ENCODE data around the gene POLD4. TPM values are rescaled to one million over a fixed set of nuclear protein-coding genes. Genes with fewer than 3 reads are reported as not detected.

Gene POLD4
- total RNA-seq, 1 donor from 2014 or later = 39.9 TPM

DNA sequence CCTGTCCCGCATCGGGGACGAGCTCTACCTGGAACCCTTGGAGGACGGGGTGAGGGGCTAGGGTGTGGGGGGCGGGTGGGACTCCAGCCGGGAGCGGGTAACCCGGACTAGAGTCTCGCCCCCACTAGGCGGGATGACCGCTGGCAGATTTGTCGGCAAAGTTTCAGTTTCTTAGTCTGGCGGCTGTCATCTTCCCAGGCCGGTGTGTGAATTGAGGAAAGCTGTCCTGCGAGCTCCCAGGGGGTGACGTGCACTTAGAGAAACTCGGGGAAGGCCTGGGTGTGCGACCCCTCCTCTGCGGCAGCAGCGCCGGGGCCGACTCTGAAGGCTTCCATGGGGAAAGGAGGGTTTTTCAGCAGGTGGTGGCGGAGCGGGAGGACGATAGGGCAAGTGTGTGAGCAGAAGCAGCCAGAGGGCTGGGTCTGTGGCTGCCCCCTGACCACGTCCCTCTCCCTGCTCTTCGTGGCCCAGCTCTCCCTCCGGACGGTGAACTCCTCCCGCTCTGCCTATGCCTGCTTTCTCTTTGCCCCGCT lies 38.9 kb upstream of the POLD4 start:
- DNase-seq (no peak), ATAC-seq (ENCODE audit: poor library complexity) (no peak)
- intact Hi-C loops (cut with DNase I) = loop anchor here (5.0 kb wide), 1 partner anchor 115 kb away; the partner anchor contains the start of genes CDK2AP2 and PITPNM1

DNA sequence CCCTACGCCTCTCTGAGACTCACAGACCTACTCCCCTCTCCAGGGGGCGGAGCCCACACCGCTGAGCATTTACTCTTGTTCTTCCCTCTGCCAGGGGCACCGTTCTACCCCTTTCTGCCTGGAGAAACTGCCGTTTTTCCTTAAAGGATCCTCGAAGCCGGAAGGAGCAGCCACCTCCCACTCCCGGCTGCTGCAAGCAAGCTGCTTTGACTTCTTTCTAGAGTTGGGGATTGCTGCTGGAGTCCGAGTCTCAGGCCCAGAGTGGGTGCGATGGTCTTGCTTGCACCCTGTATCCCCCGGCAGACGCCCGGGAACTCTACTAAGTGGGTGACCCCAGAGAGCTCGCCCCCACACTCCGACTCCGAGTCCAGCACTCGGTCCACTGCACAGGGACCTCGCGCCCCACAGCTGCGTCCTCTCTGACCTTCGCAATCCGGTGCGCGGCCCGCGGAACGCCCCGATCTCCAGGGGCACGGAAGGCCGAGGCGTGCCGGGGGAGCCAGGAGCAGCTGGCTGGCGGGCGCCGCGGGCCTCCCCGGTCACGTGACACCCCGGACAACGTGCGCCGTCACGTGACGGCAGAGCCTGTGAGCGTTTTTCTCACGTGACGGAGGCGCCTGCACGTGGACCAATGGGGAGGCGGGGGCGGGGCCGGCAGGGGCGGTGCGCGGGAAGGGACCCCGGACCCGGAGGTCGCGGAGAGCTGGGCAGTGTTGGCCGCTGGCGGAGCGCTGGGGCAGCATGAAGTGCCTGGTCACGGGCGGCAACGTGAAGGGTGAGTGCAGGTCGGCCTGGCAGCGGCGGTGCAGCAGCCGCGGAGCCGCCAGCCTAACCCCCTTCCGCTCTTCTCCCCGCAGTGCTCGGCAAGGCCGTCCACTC lies 38.2 kb upstream of the POLD4 start, which contains the start of gene RAD9A:
RAD9A (plus strand) TSS at position 683 of the 879 bp plus-strand sequence; CDS start at position 742, 59 bp downstream.
- ATAC-seq (ENCODE audit: poor library complexity) = peak; percentile 93
- intact Hi-C loops (cut with DNase I) = loop anchor here (5.0 kb wide), 1 partner anchor 116 kb away; the partner anchor contains the start of genes CDK2AP2 and PITPNM1
- peak; percentile 98 for DNase-seq

DNA sequence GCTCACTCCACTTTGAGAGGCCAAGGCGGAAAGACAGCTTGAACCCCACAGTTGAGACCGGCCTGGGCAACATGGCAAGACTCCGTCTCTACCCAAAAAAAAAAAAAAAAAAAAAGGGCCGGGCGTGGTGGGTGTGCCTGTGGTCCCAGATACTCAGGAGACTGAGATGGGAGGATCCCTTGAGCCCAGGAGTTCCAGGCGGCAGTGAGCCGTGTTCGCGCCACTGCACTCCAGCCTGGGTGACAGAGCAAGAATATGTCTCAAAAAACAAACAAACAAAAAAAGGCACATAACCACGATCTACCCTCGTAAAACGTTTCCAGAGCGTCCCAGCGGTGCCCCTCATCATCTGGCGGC lies 37.6 kb upstream of the POLD4 start:
- DNase-seq = no peak
- intact Hi-C loops (cut with DNase I) = loop anchor here (5.0 kb wide), 1 partner anchor 116 kb away; the partner anchor contains the start of genes CDK2AP2 and PITPNM1
- ATAC-seq (ENCODE audit: poor library complexity) = no peak

DNA sequence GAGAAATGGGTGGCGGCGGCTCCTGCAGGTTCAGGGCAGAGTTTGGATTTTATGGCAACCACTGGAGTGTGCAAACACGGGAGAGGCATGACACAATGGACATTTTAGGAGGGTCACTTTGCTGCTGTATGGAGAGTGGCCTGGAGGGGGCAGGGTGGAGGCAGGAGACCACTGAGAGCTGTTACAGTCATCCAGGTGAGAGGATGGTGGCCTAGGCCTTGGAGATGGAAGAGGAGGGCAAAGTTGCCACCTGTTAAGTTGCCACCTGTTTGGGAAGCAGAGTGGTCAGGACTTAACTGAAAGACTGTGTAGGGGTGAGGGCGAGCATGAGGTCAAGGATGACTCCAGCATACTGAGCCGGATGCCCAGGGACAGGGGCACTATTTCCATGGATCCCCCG lies 36.1 kb upstream of the POLD4 start:
- DNase-seq (peak; percentile 61), ATAC-seq (ENCODE audit: poor library complexity) (peak; percentile 21)
- intact Hi-C loops (cut with DNase I) = no loop called here

DNA sequence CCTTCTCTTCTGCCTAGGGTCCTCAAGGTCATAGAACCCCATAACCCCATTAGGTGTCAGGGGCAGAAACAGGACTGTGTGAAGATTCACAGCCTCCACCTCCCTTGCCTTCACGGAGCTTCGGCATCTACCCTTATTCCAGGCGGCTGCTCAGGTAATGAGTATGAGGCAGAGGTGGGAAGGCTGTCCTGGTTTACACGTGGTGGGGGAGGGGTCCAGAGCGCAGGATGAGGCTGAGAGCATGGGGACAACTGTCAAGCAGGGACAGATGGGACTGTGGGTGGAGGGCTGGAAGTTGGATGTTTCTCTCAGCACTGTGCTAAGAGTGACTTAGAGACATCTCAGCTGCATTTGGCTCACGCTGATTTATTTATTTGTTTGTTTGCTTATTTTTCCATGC lies 34.2 kb upstream of the POLD4 start:
- ATAC-seq (ENCODE audit: poor library complexity) (no peak), DNase-seq (no peak)
- intact Hi-C loops (cut with DNase I) = no loop called here

DNA sequence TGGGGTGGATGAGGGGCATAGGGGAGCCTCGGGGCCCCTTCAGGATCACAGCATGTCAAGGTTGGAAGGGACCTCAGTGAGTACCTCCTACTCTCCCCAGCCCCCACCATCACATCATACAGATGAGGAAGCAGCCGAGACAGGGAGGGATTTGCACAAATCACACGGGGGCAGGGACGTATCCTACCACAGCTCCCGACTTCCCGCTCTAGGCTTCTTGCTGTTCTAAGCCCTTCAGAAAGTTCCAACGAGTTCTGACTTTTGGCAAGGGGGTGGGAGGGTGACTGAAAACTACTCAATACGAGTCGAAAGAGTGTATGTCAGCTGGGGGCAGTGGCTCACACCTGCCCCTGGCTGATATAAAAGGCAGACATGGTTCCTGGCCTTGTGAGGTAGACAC lies 33.7 kb upstream of the POLD4 start:
- intact Hi-C loops (cut with DNase I) = no loop called here
- DNase-seq (no peak), ATAC-seq (ENCODE audit: poor library complexity) (no peak)

DNA sequence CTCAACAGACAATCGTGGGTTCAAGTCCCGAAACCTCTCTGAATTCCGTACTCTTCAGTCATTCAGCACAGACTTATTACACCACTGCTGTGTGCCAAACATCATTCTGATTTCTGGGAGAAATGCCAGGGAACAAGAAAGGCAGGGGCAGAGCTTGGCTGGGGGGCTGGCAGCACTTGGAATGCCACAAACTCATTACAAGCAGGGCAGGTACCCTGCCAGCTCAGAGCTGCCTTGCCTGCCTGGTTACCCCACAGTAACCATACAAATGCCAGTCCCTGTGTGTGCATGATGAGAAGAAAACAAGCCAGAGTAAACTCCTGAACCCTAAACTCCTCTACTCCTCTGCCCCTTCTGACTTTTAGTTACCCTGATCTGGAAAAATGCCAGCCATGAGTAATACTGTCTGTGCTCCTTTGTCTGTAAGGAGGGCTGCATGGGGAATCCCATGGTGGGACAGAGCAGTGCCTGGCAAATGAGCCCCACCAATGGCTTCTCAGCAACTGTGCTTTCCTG lies 31.6 kb upstream of the POLD4 start:
- DNase-seq = no peak
- ATAC-seq (ENCODE audit: poor library complexity) = peak; percentile 13
- intact Hi-C loops (cut with DNase I) = loop anchor here (5.0 kb wide), 1 partner anchor 38 kb away; no protein-coding TSS in a partner anchor

DNA sequence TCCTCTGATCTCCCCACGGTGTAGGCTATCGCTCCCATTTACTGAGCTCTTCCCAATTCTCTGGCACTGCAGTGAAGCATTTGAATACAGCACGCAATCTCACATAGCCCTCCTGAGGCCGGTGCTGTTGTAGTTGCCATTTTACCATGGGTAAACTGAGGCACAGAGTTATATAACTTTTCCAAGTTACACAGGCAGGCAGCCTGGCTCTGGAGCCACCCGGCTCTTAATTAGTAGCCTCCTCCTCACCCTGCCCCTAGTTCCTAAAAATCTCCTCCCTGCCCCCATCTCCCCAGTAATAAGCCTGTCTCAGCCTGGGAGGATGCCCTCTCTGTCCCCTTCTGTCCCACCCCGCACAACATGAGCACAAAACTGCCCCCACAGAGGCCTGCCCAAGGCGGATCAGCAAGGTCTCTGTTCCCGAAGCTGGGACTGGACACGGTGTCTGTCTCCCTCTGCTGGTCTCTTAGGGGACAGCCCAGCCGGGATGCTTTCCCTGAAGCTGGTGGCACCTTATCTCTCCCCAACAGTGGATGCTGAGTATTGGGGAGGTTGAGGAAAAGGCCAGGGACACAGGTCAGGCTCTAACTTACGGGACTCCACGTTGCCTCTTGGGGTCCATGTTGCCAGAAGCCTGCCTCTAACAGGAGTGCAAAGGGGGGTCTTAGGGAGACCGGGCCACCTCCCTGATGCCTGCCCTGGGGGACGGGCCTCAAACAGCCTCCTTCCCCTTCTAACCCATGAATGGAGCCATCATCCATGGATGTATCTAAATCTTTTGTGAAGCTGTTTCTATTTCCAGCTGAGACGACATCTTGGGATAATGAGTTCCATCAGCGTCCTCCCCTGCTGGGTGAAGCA lies 29.2 kb upstream of the POLD4 start:
- peak; percentile 88 for DNase-seq
- intact Hi-C loops (cut with DNase I) = loop anchor here (2.0 to 5.0 kb wide), 2 partner anchors 26 to 35 kb away; no protein-coding TSS in a partner anchor
- peak; percentile 89 for ATAC-seq (ENCODE audit: poor library complexity)

DNA sequence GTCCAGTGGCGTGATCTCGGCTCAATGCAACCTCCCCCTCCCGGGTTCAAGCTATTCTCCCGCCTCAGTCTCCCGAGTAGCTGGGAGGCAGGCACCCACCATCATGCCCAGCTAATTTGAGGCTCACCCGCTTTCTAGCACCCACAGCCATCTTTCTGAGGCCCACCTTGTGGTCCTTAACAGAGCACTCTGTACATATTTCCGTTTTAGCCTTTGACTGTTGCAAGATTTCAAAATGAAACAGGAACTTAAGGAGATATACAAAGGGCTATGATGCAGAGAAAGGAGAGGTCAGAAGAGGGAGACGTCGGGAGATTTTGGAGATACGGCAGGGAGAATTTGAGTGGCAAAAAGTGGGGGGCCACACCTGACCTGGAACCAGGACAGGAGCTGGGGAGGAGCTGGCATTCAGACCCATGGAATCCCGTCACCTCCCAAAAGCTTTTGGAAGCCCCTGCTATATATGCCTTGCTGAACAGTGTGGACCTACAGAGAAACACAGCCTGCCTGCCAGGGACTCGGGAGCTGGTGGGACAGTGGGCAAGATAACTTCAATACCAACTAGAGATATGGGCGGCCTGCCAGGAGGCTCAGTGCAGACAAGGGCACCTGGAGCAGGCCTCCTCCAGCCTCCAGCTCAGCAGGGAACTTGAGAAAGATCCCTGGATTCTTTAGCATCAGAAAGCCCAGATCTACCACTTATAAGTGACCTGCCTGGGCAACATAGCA lies 28.1 kb upstream of the POLD4 start:
- DNase-seq (no peak), ATAC-seq (ENCODE audit: poor library complexity) (no peak)
- intact Hi-C loops (cut with DNase I) = loop anchor here (5.0 kb wide), 1 partner anchor 34 kb away; no protein-coding TSS in a partner anchor

DNA sequence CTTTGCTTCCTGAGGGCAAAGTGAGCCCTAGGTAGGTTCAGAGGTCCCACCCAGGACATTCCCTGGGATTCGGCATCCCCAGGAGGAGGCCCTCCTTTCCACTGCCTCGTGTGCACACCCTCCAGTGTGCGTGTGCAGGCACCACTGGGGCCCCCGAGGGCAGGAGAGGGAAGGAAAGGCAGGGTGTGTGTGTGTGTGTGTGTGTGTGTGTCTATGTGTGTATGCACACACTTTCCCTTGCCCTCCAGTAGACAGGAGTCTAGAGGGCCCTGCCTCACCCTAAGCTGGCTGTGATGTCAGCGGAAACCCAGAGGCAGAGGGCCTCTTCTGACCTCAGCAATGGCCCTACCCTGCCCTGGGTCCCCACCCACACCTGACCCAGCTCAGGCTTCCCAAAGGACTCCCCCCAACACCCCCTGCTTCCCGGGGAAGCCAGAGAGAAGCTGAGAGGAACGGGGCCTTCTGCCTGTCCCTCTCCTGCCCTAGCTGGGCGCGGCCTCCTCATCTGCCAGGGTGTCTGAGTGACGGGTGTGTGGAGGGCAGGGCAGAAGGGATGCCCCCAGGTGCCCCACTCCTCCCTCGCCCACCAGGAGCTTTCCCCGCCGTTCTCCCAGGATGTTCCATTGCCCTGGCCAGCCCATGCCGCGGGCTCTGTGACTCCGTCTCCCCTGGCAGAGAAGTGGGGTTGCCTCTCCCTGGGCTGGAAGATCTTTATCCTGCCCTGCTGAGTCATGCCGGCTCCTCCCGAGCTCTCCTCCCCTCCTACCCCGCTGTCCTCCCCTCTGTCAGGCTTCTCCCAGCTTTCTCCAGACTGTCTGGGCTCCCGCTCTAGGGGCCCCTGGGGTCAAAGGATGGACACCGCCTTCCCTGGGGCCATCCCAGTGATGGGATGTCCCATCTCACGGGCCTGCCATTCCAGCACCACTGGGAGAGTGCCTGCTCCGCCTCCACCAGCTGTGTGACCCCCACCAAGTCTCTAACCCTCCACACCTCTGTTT lies 26.0 kb upstream of the POLD4 start:
- intact Hi-C loops (cut with DNase I) = loop anchor here (5.0 kb wide), 1 partner anchor 32 kb away; no protein-coding TSS in a partner anchor
- ATAC-seq (ENCODE audit: poor library complexity) (no peak), DNase-seq (no peak)

DNA sequence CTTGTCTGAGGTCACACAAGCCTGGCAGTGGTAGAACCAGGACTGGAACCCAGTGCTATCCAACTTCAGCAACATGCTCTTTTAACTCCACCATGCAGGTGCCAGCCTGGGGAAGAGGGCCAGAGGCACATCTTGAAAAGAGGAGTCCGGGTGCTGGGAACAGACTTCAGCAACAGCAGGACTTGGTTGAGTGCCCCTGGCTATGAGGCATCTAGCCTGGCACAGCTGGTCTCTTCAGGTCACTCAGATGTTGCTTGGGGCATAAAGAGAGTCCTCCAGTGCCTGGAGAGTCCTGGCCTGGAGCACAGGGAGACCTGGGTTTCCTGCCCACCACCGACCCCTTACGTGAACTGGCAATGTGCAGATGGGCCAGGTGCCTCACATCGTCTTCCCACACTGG lies 25.2 kb upstream of the POLD4 start:
- ATAC-seq (ENCODE audit: poor library complexity) (no peak), DNase-seq (no peak)
- intact Hi-C loops (cut with DNase I) = no loop called here

DNA sequence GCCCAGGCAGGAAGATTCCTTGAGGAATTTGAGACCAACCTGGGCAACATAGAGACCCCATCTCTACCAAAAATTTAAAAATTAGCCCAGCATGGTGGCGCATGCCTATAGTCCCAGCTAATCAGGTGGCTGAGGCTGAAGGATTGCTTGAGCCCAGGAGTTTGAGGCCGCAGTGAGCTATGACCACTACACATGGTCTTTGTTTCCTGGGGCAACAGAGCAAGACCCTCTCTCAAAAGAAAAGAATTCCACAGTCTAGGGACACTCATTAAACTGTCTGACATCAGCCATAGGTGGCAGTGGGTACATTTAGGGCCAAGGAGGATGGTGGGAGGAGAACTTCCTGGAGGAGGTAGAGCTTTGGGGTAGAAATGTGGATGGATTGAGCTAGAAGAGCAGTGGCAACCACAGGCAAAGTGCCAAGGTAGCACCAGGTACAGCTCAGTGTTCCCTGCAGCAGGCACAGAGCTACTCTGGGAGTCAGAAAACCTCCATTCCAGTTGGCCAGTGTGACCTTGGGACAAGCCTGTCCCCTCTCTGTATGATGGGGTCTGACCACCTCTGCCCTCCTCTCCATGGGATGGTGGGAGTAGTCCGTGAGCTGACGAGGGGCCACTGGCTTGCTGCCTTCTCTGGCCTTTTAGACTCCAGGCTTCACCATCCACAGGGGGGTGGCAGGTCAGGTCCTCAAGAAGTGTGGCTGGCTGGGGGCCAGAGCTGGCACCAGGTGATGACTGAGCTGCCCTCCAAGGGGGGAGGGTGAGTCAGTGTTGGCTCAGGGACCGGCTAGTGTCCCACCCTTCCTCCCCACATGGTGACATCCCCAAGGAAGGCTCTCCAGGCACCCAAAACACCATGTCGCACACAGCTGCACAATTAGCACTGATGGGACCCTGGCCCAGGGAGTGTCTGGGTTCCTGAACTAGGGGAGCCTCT lies 23.8 kb upstream of the POLD4 start:
- no peak for ATAC-seq (ENCODE audit: poor library complexity)
- intact Hi-C loops (cut with DNase I) = no loop called here

DNA sequence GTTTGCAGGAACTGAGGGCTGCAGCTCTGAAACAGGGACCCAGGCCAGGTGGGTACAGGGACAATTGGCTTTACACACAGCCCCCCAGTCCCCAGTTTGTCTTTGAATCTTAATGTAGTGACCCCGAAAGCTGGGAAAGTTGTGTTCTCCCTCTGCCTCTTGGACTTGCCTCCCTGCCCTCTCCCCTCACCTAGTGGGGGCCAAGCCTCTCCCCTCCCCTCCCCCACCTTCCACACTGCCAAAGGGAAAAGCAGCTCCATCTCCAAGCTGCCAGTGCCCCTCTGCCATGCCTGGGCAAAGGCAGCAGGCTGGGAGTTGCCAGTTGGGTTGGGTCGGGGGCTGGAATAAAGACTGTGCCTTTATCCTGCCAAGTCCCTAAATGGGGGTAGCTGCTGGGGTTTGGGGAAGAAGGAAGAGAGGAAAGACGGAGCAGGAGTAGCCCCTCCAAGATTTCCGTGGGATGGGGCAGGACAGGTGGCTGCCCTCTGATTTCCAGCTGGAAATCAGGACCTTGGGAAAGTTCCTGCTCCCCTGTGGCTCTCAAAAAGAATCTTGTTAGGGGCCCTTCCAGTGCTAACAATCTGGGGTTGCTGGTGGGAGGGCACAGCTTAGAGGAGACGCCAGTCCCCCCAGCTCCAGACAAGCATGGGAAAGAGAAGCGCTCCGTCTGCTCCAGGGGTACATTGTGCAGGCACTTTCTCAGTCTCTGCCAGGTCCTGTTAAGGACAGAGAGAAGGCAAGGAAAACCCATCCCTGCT lies 22.9 kb upstream of the POLD4 start:
- DNase-seq = no peak
- intact Hi-C loops (cut with DNase I) = no loop called here
- no peak for ATAC-seq (ENCODE audit: poor library complexity)

More for the DNA sequence above, 23.8 kb upstream of the POLD4 start:
- no peak for DNase-seq

DNA sequence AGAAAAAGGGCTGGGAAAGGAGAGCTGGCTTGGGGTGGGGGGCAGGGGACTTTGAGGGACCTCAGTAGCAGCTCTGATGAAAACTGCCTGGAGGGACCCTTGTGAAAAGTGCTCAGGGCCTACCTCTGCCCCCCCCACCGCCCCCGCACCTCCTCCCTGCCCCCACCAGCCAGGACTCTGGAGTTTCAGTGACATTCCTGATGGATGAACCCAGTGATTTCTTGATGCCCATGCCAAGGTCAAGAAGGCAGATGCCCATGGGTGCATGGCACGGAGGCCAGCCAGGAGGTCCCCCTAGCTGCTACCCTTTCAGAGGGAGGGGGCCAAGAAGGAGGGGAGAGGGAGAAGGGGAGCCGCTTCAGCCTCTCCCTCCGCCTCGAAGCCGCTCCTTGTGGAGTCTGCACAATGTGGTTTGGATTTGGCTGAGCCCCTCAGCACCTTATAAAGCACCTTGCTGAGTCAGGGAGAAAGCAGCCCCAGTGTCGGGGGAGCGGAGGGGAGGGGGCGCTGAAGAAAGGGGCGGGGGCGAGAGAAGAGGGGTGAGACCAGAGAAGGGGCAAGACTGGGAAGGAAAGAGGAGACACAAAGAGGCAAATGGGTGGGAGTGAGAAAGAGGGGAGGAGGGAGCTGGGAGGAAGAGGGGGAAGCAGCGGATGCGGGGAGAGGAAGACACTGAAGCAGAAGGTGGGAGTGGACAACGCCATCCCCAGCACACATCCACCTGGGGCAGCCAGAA lies 22.1 kb upstream of the POLD4 start:
- intact Hi-C loops (cut with DNase I) = no loop called here
- ATAC-seq (ENCODE audit: poor library complexity) = no peak
- no peak for DNase-seq
